Endothelial cell of umbilical vein (primary cell): ENCODE data around the gene ZNF511. TPM values are rescaled to one million over a fixed set of nuclear protein-coding genes. Genes with fewer than 3 reads are reported as not detected.

Source experiments
- BruUV-seq: library from RNA; stranded (reverse); fragments of 400-500 nt; replicated peaks from 2 replicates; lab custom pipeline; 2021; lab: Mats Ljungman, UMichigan
- CTCF ChIA-PET: fragments of 300-600, 350-600 bp; sonication (Branson Sonifier 250); formaldehyde crosslinking; loops from one replicate; lab custom pipeline; 2021; ENCODE audit warnings: antibody characterized with exemption, inconsistent platforms; lab: Charles Lee
- POLR2A ChIA-PET: fragments of 300-600, 350-600 bp; sonication (Branson Sonifier 250); formaldehyde crosslinking; loops from one replicate; lab custom pipeline; 2021; ENCODE audit warnings: antibody characterized with exemption, inconsistent platforms; lab: Charles Lee
- DNase-seq: peaks from one replicate; pipeline ENCODE4 v3.0.0-alpha.2; 2011; ENCODE audit warnings: low read depth, low spot score
- FAIRE-seq: peaks from 2 replicates; lab custom pipeline; 2011; peaks lifted over from hg19 to GRCh38; lab: Jason Lieb, UNC
- H2AFZ ChIP-seq: 2 replicates; pipeline ENCODE4 v1.6.0; 2012; ENCODE audit warnings: low read depth, low read length, control low read depth, inconsistent platforms
- H3K27ac ChIP-seq: 2 replicates; pipeline ENCODE4 v1.5.1; 2011; ENCODE audit warnings: low read depth, mild to moderate bottlenecking, control low read depth, low read length, moderate library complexity; ENCODE audit not compliant: insufficient read depth
- H3K27me3 ChIP-seq, 2 experiments: 2 replicates each; pipeline versions ENCODE4 v1.6.0 to v1.6.1; 2011; ENCODE audit warnings: low read length in 2 of 2, mixed read lengths in 1 of 2; ENCODE audit not compliant: control insufficient read depth in 2 of 2, insufficient read depth in 2 of 2
- H3K36me3 ChIP-seq, 2 experiments: 2 replicates in 1 of 2; 3 replicates in 1 of 2; pipeline ENCODE4 v1.5.1; 2011; ENCODE audit warnings: low read length in 2 of 2, mild to moderate bottlenecking in 1 of 2, moderate library complexity in 1 of 2; ENCODE audit not compliant: control insufficient read depth in 2 of 2, insufficient read depth in 2 of 2; ENCODE audit errors: extremely low read depth in 1 of 2
- H3K4me1 ChIP-seq: 3 replicates; pipeline ENCODE4 v1.5.1; 2011; ENCODE audit warnings: mild to moderate bottlenecking, low read length; ENCODE audit not compliant: control insufficient read depth, insufficient read depth; ENCODE audit errors: extremely low read depth
- H3K4me2 ChIP-seq: 2 replicates; pipeline ENCODE4 v1.6.1; 2011; ENCODE audit warnings: low read length, control low read depth, mixed read lengths; ENCODE audit not compliant: insufficient read depth
- H3K4me3 ChIP-seq, 3 experiments: fragments of 200-600 bp in 1 of 3; sonication (generic), shearing (Covaris generic) in 1 of 3; replicated peaks in 1 of 3; 2 replicates each; pipeline ENCODE4 v1.5.1; 2011 to 2016; ENCODE audit warnings: control low read depth in 3 of 3, low read length in 3 of 3, mild to moderate bottlenecking in 2 of 3, inconsistent platforms in 1 of 3, low read depth in 1 of 3, moderate library complexity in 1 of 3; ENCODE audit not compliant: insufficient read depth in 1 of 3
- H3K79me2 ChIP-seq: 2 replicates; pipeline ENCODE4 v1.6.0; 2012; ENCODE audit warnings: low read length, inconsistent platforms; ENCODE audit not compliant: control insufficient read depth, insufficient read depth
- H3K9ac ChIP-seq: replicated peaks from 2 replicates; pipeline ENCODE3; 2011; ENCODE audit warnings: low read length, control low read depth; ENCODE audit not compliant: insufficient read depth; ENCODE audit errors: extremely low read depth
- H3K9me1 ChIP-seq: replicated peaks from 3 replicates; pipeline ENCODE4 v1.6.0; 2011; ENCODE audit warnings: mild to moderate bottlenecking, low read length; ENCODE audit not compliant: control insufficient read depth, insufficient read depth; ENCODE audit errors: extremely low read depth
- H3K9me3 ChIP-seq: replicated peaks from 2 replicates; pipeline ENCODE4 v1.5.1; 2012; ENCODE audit warnings: low read length, inconsistent platforms; ENCODE audit not compliant: control insufficient read depth, insufficient read depth
- H4K20me1 ChIP-seq: replicated peaks from 2 replicates; pipeline ENCODE3; 2011; ENCODE audit warnings: mild to moderate bottlenecking, low read length; ENCODE audit not compliant: control insufficient read depth, insufficient read depth; ENCODE audit errors: extremely low read depth
- EZH2 ChIP-seq: IDR thresholded peaks from 2 replicates; pipeline ENCODE4 v1.6.1; 2012; ENCODE audit warnings: borderline replicate concordance, low read depth, mild to moderate bottlenecking, moderate library complexity, low read length, inconsistent platforms; ENCODE audit not compliant: severe bottlenecking
- FOS ChIP-seq: IDR thresholded peaks from 2 replicates; pipeline ENCODE4 v1.6.1; 2011; ENCODE audit warnings: mild to moderate bottlenecking, low read length, moderate library complexity, borderline replicate concordance; ENCODE audit not compliant: insufficient read depth
- GATA2 ChIP-seq: IDR thresholded peaks from 2 replicates; pipeline ENCODE4 v1.7.0; 2011; ENCODE audit warnings: low read depth, mild to moderate bottlenecking, moderate library complexity, mixed read lengths, low read length; ENCODE audit not compliant: insufficient read length, insufficient read depth
- JUN ChIP-seq: IDR thresholded peaks from 2 replicates; pipeline ENCODE4 v1.6.1; 2011; ENCODE audit warnings: borderline replicate concordance, low read depth; ENCODE audit not compliant: insufficient read length, insufficient read depth
- MAX ChIP-seq: IDR thresholded peaks from 2 replicates; pipeline ENCODE4 v1.6.1; 2011; ENCODE audit not compliant: insufficient read depth, insufficient read length
- MYC ChIP-seq: IDR thresholded peaks from one replicate; pipeline ENCODE4 v1.6.1; 2011; ENCODE audit warnings: mild to moderate bottlenecking, low read depth, low read length
- POLR2A ChIP-seq: IDR thresholded peaks from 2 replicates; pipeline ENCODE4 v1.6.1; 2012; ENCODE audit warnings: low read depth, mild to moderate bottlenecking, control low read depth, low read length
- POLR2AphosphoS5 ChIP-seq: IDR thresholded peaks from 2 replicates; pipeline ENCODE4 v1.6.1; 2012; ENCODE audit warnings: low read depth, mild to moderate bottlenecking, control low read depth, low read length, moderate library complexity; ENCODE audit not compliant: insufficient read depth
- dilution Hi-C: fragments of 300-500 bp; cut with MboI; formaldehyde crosslinking; loops from one replicate; pipeline ENCODE4 v1.15.0; 2019; ENCODE audit warnings: low sequenced_read_pairs; ENCODE audit not compliant: extremely low pct_ligation_motif_present
- intact Hi-C: fragments of 100-400 bp; cut with micrococcal nuclease; formaldehyde crosslinking; loops from one replicate; pipeline ENCODE4 v1.10.0; 2022
- polyA plus RNA-seq, 4 experiments: library from polyadenylated mRNA; depleted of rRNA in 3 of 4; stranded (reverse) in 3 of 4; unstranded in 1 of 4; fragments of >200 nt; gene quantifications; 2 replicates each; pipeline versions ENCODE4 v1.2.1 to v1.2.3, GENCODE V29; 2011 to 2012; ENCODE audit warnings: missing spikeins in 1 of 4
- total RNA-seq: library from RNA; stranded (reverse); gene quantifications from 2 replicates; pipeline ENCODE4 v1.2.3, GENCODE V29; 2021
- TF ChIP-seq, protein P1 (sequence below), 2 donors: IDR thresholded peaks; 1 replicate in 1 of 2; 2 replicates in 1 of 2; pipeline ENCODE4 v1.5.1; 2011; ENCODE audit warnings: low read length in 2 of 2, mild to moderate bottlenecking in 2 of 2, moderate library complexity in 2 of 2, control low read depth in 1 of 2, inconsistent platforms in 1 of 2, low read depth in 1 of 2; ENCODE audit not compliant: insufficient read depth in 1 of 2; ENCODE audit errors: extremely low read depth in 1 of 2

ZNF511 gene
- total and polyA plus RNA-seq, 2 donors (not counting 3 experiments of a cell fraction or from before 2014, with no cell fraction given) = 25.6 to 37.9 TPM

DNA sequence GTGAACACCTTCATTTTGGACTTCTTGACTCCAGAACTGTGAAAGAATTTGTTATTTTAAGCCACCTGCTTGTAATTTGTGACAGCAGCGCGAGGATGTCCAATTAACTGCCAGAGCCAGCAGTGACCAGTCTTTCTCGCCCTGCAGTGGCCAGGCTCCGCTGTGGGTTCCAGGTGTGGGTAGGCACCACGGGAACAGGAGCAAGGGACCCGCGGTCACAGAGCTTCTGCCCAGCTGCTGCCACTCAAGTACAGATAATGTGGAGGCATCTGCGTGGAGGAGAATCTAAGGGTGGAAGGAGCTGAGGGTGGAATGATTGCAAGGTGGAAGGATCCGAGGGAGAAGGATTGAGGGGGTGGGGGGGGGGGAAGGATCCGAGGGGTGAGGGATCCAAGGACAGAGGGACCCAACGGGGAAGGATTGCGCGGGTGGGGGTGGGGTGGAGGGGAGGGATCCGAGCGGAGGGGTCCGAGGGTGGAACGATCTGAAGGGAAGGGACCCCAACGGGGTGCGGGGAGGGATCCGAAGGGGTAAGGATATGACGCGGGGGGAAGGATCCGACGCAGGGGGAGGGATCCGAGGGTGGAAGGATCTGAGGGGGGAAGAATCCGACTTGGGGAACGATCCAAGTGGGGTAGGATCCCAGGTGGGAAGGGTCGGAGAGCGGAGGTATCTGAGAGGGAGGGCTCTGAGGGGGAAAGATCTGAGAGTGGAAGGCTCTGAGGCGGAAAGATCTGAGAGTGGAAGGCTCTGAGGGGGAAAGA, 24.4 kb downstream of the ZNF511 start:
- Histone ChIP-seq H3K4me3 (no peak overlapping the region), H3K27me3 (peaks cover 26 to 48% of the 10 kb centered on the region in 2 experiments), H3K79me2 (no peaks in the 10 kb centered on the region), H3K27ac (no peak overlapping the region), H2AFZ (no peak overlapping the region), H3K9me1 (no peaks in the 10 kb centered on the region), H3K4me2 (no peak overlapping the region), H4K20me1 (no peaks in the 10 kb centered on the region), H3K4me1 (peaks cover 2% of the 10 kb centered on the region), H3K9ac (no peak overlapping the region), H3K9me3 (no peaks in the 10 kb centered on the region), H3K36me3 (no peaks in the 10 kb centered on the region)
- TF ChIP-seq FOS (no peak), GATA2 (no peak), EZH2 (no peak), JUN (no peak), MAX (no peak), POLR2AphosphoS5 (no peak), POLR2A (no peak), MYC (no peak)
- TF ChIP-seq, protein P1, sequence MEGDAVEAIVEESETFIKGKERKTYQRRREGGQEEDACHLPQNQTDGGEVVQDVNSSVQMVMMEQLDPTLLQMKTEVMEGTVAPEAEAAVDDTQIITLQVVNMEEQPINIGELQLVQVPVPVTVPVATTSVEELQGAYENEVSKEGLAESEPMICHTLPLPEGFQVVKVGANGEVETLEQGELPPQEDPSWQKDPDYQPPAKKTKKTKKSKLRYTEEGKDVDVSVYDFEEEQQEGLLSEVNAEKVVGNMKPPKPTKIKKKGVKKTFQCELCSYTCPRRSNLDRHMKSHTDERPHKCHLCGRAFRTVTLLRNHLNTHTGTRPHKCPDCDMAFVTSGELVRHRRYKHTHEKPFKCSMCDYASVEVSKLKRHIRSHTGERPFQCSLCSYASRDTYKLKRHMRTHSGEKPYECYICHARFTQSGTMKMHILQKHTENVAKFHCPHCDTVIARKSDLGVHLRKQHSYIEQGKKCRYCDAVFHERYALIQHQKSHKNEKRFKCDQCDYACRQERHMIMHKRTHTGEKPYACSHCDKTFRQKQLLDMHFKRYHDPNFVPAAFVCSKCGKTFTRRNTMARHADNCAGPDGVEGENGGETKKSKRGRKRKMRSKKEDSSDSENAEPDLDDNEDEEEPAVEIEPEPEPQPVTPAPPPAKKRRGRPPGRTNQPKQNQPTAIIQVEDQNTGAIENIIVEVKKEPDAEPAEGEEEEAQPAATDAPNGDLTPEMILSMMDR (IDR thresholded peaks at IDR 0.05; ENCODE audit: extremely low read depth in 1 of 2, insufficient read depth in 1 of 2, low read depth in 1 of 2, low read length in 2 of 2) = no peak
- BruUV-seq = no TSS peak
- FAIRE-seq (no peak), DNase-seq (no peak)
- ChIA-PET CTCF (no interaction called here), POLR2A (no interaction called here)
- intact Hi-C loops (no loop called here), dilution Hi-C loops (no loop called here)
